T-helper 1 cell (primary cell): ENCODE measurements around the gene DGLUCY.
A peak's percentile ranks its signal among the peaks of the same experiment; 100 is the strongest.
"Not testable (repeated sequence)": the region's sequence is repeated elsewhere in the genome, so short reads cannot be mapped to it uniquely, and the experiment has no call there.

Experiments used
- DNase-seq, 5 donors: peaks; one replicate each; pipeline ENCODE4 v3.0.0-alpha.2; 2012 to 2020

The DGLUCY gene

GRCh38 chr14:91263329-91263728 is 149.5 kb downstream of the DGLUCY start:
- DNase-seq = no peak

GRCh38 chr14:91264151-91265150 is 150.6 kb downstream of the DGLUCY start:
- peak in 2 of 5 donors; percentile 34 to 38 for DNase-seq

- no peak for DNase-seq
Measured at GRCh38 chr14:91265404-91265803, 151.5 kb downstream of the DGLUCY start.

- DNase-seq = not testable (repeated sequence)
Measured at GRCh38 chr14:91266276-91266675, 152.4 kb downstream of the DGLUCY start.

- DNase-seq = no peak
Measured at GRCh38 chr14:91267965-91268437, 154.1 kb downstream of the DGLUCY start.

GRCh38 chr14:91269076-91269991 is 155.5 kb downstream of the DGLUCY start:
- DNase-seq = no peak

- no peak for DNase-seq
Measured at GRCh38 chr14:91270188-91270587, 156.3 kb downstream of the DGLUCY start.

- no peak for DNase-seq
Measured at GRCh38 chr14:91270619-91271018, 156.7 kb downstream of the DGLUCY start.

GRCh38 chr14:91271639-91272038 is 157.8 kb downstream of the DGLUCY start:
- no peak for DNase-seq

- no peak for DNase-seq
Measured at GRCh38 chr14:91272341-91273272, 158.7 kb downstream of the DGLUCY start.

GRCh38 chr14:91273273-91273884 is 159.5 kb downstream of the DGLUCY start:
- DNase-seq = no peak

GRCh38 chr14:91273885-91274273 is 160.0 kb downstream of the DGLUCY start:
- no peak for DNase-seq

GRCh38 chr14:91274796-91275195 is 160.9 kb downstream of the DGLUCY start:
- no peak for DNase-seq
